Testis (tissue), 2 donors: ENCODE results near the gene TAGAP.

Experiments used
- CTCF ChIP-seq, 3 experiments: fragments of 450-650 bp in 2 of 3; fragments of 200-600 bp in 1 of 3; sonication (generic) in 1 of 3; IDR thresholded peaks; one replicate each; pipeline ENCODE4 v1.5.1; 2016 to 2019; ENCODE audit warnings: antibody characterized with exemption in 3 of 3, mild to moderate bottlenecking in 2 of 3, moderate library complexity in 1 of 3
- POLR2A ChIP-seq: fragments of 450-650 bp; IDR thresholded peaks from one replicate; pipeline ENCODE4 v1.6.1; 2017; ENCODE audit warnings: antibody characterized with exemption, mild to moderate bottlenecking, moderate library complexity

GRCh38 chr6:159061146-159061545 is 16.4 kb upstream of the TAGAP start:
- TF ChIP-seq POLR2A (no peak), CTCF (IDR thresholded peaks at IDR 0.05) (no peak)
